Choroid plexus epithelial cell (primary cell): ENCODE data around the gene SYNPO2.

ENCODE experiments used
- DNase-seq: peaks from one replicate; pipeline ENCODE4 v3.0.0-alpha.2; 2010; ENCODE audit warnings: low read depth
- H3K4me3 ChIP-seq: 2 replicates; pipeline ENCODE4 v1.5.1; 2011; ENCODE audit warnings: low read depth, mild to moderate bottlenecking, control low read depth, low read length, moderate library complexity
- TF ChIP-seq, protein P1 (sequence below): conservative IDR thresholded peaks from 2 replicates; pipeline ENCODE4 v1.5.1; 2011; ENCODE audit warnings: low read depth, mild to moderate bottlenecking, control low read depth, inconsistent platforms, low read length, moderate library complexity

Gene SYNPO2

DNA sequence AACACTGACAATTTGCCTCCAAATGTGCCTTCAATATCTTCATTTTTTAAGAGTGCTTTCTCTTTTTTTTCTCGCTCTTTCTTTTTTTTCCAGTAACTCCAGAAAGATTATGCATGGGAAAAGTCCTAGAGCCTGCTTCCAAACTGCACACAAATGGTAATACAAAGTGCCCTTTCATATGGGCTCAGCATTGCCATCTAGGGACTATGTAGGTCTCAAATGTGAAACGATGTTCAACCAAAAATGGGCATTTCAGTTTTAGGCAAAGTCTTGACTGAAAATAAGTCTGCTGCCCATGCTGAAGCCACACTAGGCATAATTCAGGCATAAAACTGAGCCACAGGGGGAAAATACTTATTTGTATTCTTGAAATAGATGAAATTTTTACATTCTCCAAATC lies 65.6 kb downstream of the SYNPO2 start:
- DNase-seq = peak; percentile 57
- no peak overlapping the region for H3K4me3 ChIP-seq
- TF ChIP-seq, protein P1, sequence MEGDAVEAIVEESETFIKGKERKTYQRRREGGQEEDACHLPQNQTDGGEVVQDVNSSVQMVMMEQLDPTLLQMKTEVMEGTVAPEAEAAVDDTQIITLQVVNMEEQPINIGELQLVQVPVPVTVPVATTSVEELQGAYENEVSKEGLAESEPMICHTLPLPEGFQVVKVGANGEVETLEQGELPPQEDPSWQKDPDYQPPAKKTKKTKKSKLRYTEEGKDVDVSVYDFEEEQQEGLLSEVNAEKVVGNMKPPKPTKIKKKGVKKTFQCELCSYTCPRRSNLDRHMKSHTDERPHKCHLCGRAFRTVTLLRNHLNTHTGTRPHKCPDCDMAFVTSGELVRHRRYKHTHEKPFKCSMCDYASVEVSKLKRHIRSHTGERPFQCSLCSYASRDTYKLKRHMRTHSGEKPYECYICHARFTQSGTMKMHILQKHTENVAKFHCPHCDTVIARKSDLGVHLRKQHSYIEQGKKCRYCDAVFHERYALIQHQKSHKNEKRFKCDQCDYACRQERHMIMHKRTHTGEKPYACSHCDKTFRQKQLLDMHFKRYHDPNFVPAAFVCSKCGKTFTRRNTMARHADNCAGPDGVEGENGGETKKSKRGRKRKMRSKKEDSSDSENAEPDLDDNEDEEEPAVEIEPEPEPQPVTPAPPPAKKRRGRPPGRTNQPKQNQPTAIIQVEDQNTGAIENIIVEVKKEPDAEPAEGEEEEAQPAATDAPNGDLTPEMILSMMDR = peak; percentile 42

DNA sequence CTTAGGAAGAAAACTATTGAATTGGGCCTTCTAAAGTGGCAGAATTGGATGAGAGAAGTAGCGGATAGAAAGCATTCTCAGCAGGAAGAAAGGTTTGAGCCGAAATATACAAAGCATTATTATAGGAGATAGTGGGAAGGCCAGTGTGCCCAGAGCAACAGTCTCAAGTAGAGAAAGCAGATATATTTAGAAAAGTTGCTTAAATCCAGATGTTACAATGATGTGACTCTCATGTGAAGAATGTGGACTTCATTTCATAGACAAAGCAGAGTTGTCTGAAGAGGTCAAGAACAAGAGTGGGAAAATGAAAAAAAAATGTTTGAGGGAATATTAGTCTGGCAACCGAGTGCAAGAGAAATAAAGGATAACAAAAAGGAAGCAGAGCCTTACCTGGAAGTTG lies 66.9 kb downstream of the SYNPO2 start:
- TF ChIP-seq, protein P1 = no peak
- H3K4me3 ChIP-seq = no peak overlapping the region
- DNase-seq = peak; percentile 81

- peak; percentile 87 for DNase-seq
- TF ChIP-seq, protein P1 = no peak
- no peak overlapping the region for H3K4me3 ChIP-seq
Observed at GRCh38 chr4:118957722-118958445, 69.2 kb downstream of the SYNPO2 start.

GRCh38 chr4:118962540-118962939 lies 73.9 kb downstream of the SYNPO2 start:
- TF ChIP-seq, protein P1 = no peak

GRCh38 chr4:118964891-118965411 lies 76.3 kb downstream of the SYNPO2 start:
- TF ChIP-seq, protein P1 = no peak
- DNase-seq = peak; percentile 90
- H3K4me3 ChIP-seq = no peak overlapping the region

More at GRCh38 chr4:118962540-118962939, 73.9 kb downstream of the SYNPO2 start:
- H3K4me3 ChIP-seq = no peak overlapping the region
- no peak for DNase-seq

- no peak overlapping the region for H3K4me3 ChIP-seq
- DNase-seq = peak; percentile 78
- TF ChIP-seq, protein P1 = no peak
Observed at GRCh38 chr4:118967393-118967792, 78.7 kb downstream of the SYNPO2 start.

GRCh38 chr4:118968005-118968404 lies 79.4 kb downstream of the SYNPO2 start:
- TF ChIP-seq, protein P1 = no peak
- DNase-seq = peak; percentile 98
- no peak overlapping the region for H3K4me3 ChIP-seq
